Endothelial cell (in vitro differentiated cells): ENCODE results near the gene FAM131B. TPM values are rescaled to one million over a fixed set of nuclear protein-coding genes. Genes with fewer than 3 reads are reported as not detected.

Experiments used
- DNase-seq: peaks from one replicate; pipeline ENCODE4 v3.0.0; 2021; ENCODE audit warnings: low spot score
- H3K27ac Mint-ChIP-seq: one replicate; pipeline ENCODE4 v1.8.0; 2021; ENCODE audit warnings: mixed read lengths, inconsistent platforms; ENCODE audit not compliant: unreplicated experiment
- H3K27me3 Mint-ChIP-seq: one replicate; pipeline ENCODE4 v1.8.0; 2021; ENCODE audit warnings: mild to moderate bottlenecking, moderate library complexity, mixed read lengths, inconsistent platforms; ENCODE audit not compliant: unreplicated experiment
- H3K36me3 Mint-ChIP-seq: one replicate; pipeline ENCODE4 v1.8.0; 2021; ENCODE audit warnings: mild to moderate bottlenecking, low read depth, mixed read lengths, inconsistent platforms; ENCODE audit not compliant: unreplicated experiment
- H3K4me1 Mint-ChIP-seq: one replicate; pipeline ENCODE4 v1.8.0; 2021; ENCODE audit warnings: mild to moderate bottlenecking, mixed read lengths, inconsistent platforms; ENCODE audit not compliant: unreplicated experiment
- H3K4me3 Mint-ChIP-seq: one replicate; pipeline ENCODE4 v1.8.0; 2021; ENCODE audit warnings: mild to moderate bottlenecking, mixed read lengths, inconsistent platforms; ENCODE audit not compliant: unreplicated experiment
- H3K9me3 Mint-ChIP-seq: one replicate; pipeline ENCODE4 v1.8.0; 2021; ENCODE audit warnings: mixed read lengths, inconsistent platforms; ENCODE audit not compliant: unreplicated experiment
- CTCF ChIP-seq: fragments of 200-600 bp; sonication (generic); IDR thresholded peaks from one replicate; pipeline ENCODE4 v1.5.0; 2021; ENCODE audit warnings: antibody characterized with exemption; ENCODE audit not compliant: unreplicated experiment
- total RNA-seq: library from RNA; stranded (reverse); fragmentation: NEBNext Ultra II Directional; extraction: Animal tissue kit (Norgen Biotek cat#: 25700); gene quantifications from one replicate; pipeline ENCODE4 v1.2.1, GENCODE V29; 2021; ENCODE audit not compliant: unreplicated experiment

FAM131B gene
- total RNA-seq, 1 donor from 2014 or later, result 1.0 TPM

GRCh38 chr7:143369678-143370651, 7.5 kb upstream of the FAM131B start:
- Mint-ChIP-seq H3K4me1 (peaks cover 20% of the 10 kb centered on the region), H3K27me3 (peaks cover 6% of the 10 kb centered on the region), H3K27ac (no peak overlapping the region), H3K9me3 (no peaks in the 10 kb centered on the region), H3K4me3 (no peak overlapping the region), H3K36me3 (no peaks in the 10 kb centered on the region)
- no peak for TF ChIP-seq CTCF
- DNase-seq, result no peak

- no peak for TF ChIP-seq CTCF
- DNase-seq, result no peak
- Mint-ChIP-seq H3K27ac (no peak overlapping the region), H3K4me1 (peaks cover 20% of the 10 kb centered on the region), H3K36me3 (no peaks in the 10 kb centered on the region), H3K4me3 (no peak overlapping the region), H3K27me3 (peaks cover 5% of the 10 kb centered on the region), H3K9me3 (no peaks in the 10 kb centered on the region)
Observed at GRCh38 chr7:143368387-143368786, 5.9 kb upstream of the FAM131B start.

GRCh38 chr7:143367972-143368371, 5.5 kb upstream of the FAM131B start:
- H3K27me3 Mint-ChIP-seq, result peaks cover 7% of the 10 kb centered on the region
- H3K9me3 Mint-ChIP-seq, result no peaks in the 10 kb centered on the region
- TF ChIP-seq CTCF, result no peak
- no peak for DNase-seq
- H3K27ac Mint-ChIP-seq, result no peak overlapping the region
- peaks cover 3% of the 10 kb centered on the region for H3K36me3 Mint-ChIP-seq
- no peak overlapping the region for H3K4me3 Mint-ChIP-seq
- H3K4me1 Mint-ChIP-seq, result peaks cover 24% of the 10 kb centered on the region

GRCh38 chr7:143363016-143363937, 764 bp upstream of the FAM131B start:
- DNase-seq, result no peak
- peak overlapping the region; percentile 66 for H3K4me3 Mint-ChIP-seq
- H3K9me3 Mint-ChIP-seq, result no peaks in the 10 kb centered on the region
- H3K27me3 Mint-ChIP-seq, result peaks cover 24% of the 10 kb centered on the region
- peaks cover 7% of the 10 kb centered on the region for H3K4me1 Mint-ChIP-seq
- no peak overlapping the region for H3K27ac Mint-ChIP-seq
- H3K36me3 Mint-ChIP-seq, result peaks cover 8% of the 10 kb centered on the region
- TF ChIP-seq CTCF, result no peak
